ENCODE results near the gene ARHGEF28.

Gene ARHGEF28

GRCh38 chr5:73630765-73631164 is 4.8 kb downstream of the ARHGEF28 start (continued):
- TF ChIP-seq ZFP30 (CRISPR knock-in tag; IDR thresholded peaks at IDR 0.05) (no peak), ESRRG (CRISPR knock-in tag; IDR thresholded peaks at IDR 0.05) (no peak), RARB (CRISPR knock-in tag; IDR thresholded peaks at IDR 0.05) (no peak)

GRCh38 chr5:73631500-73631899 is 5.5 kb downstream of the ARHGEF28 start:
- TF ChIP-seq CREB5 (CRISPR knock-in tag; IDR thresholded peaks at IDR 0.05; ENCODE audit: low read depth) = no peak
- TF ChIP-seq ZC3H10 (CRISPR knock-in tag; IDR thresholded peaks at IDR 0.05) = no peak
- TF ChIP-seq CSDC2 (CRISPR knock-in tag; IDR thresholded peaks at IDR 0.05) = no peak
- no peak for TF ChIP-seq TOX (CRISPR knock-in tag; IDR thresholded peaks at IDR 0.05; ENCODE audit: borderline replicate concordance)
- TF ChIP-seq TCF4 (CRISPR knock-in tag; IDR thresholded peaks at IDR 0.05; ENCODE audit: borderline replicate concordance) = no peak
- no peak for TF ChIP-seq ZFP3 (CRISPR knock-in tag; IDR thresholded peaks at IDR 0.05)
- no peak for TF ChIP-seq BACH2 (CRISPR knock-in tag; IDR thresholded peaks at IDR 0.05; ENCODE audit: borderline replicate concordance)
- TF ChIP-seq ZNF8 (CRISPR knock-in tag; IDR thresholded peaks at IDR 0.05) = no peak
- no peak for ATAC-seq

DNA sequence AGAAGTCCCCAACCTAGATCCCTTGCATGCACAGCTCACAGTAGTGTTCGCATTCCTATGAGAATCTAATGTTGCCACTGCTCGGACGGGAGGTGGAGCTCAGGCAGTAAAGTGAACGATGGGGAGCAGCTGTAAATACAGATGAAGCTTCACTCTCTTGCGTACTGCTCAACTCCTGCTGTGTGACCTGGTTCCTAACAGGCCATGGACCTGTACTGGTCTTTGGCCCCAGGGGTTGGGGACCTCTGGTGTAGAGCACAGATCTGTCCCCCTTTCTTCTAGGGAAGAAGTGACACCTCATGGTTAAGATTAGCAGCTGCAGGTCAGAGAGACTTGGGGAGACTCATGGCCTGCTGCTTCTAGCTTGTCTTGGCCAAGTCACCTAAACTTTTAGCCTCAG is 7.1 kb downstream of the ARHGEF28 start:
- TF ChIP-seq TSHZ2 (CRISPR knock-in tag; IDR thresholded peaks at IDR 0.05) = no peak
- no peak for TF ChIP-seq TCF4 (CRISPR knock-in tag; IDR thresholded peaks at IDR 0.05; ENCODE audit: borderline replicate concordance)
- no peak for TF ChIP-seq ZFP3 (CRISPR knock-in tag; IDR thresholded peaks at IDR 0.05)
- TF ChIP-seq ZFP30 (CRISPR knock-in tag; IDR thresholded peaks at IDR 0.05) = no peak
- no peak for TF ChIP-seq CSDC2 (CRISPR knock-in tag; IDR thresholded peaks at IDR 0.05)
- TF ChIP-seq ZNF8 (CRISPR knock-in tag; IDR thresholded peaks at IDR 0.05) = no peak
- TF ChIP-seq OSR1 (CRISPR knock-in tag; IDR thresholded peaks at IDR 0.05) = no peak
- TF ChIP-seq ZNF70 (CRISPR knock-in tag; IDR thresholded peaks at IDR 0.05) = no peak
- ATAC-seq = no peak

DNA sequence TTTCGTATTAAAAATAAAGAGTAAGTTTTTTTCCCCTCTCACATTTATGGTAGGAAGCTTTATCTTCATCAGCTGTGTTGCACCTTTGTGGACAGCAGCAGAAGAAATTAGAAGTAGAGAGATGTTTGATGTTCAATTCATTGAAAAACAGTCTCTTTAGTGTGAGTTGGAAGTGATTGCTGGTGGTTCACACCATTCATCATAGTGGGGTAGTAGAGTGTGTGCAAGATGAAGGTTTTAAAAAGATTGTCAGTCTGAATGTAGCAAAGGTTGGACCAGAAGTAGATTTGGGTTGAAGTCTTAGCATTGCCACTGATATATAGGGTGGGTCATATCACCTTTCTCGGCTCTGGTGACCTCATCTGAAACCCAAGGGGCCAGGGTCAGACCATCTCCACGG is 10.4 kb downstream of the ARHGEF28 start:
- ATAC-seq = no peak
- TF ChIP-seq OSR1 (CRISPR knock-in tag; IDR thresholded peaks at IDR 0.05) (no peak), ISL1 (CRISPR knock-in tag; IDR thresholded peaks at IDR 0.05) (no peak), ZNF70 (CRISPR knock-in tag; IDR thresholded peaks at IDR 0.05) (no peak), RARB (CRISPR knock-in tag; IDR thresholded peaks at IDR 0.05) (no peak), PPARA (CRISPR knock-in tag; IDR thresholded peaks at IDR 0.05; ENCODE audit: borderline replicate concordance) (no peak), ZC3H10 (CRISPR knock-in tag; IDR thresholded peaks at IDR 0.05) (no peak)
- TF ChIP-seq, protein P1, sequence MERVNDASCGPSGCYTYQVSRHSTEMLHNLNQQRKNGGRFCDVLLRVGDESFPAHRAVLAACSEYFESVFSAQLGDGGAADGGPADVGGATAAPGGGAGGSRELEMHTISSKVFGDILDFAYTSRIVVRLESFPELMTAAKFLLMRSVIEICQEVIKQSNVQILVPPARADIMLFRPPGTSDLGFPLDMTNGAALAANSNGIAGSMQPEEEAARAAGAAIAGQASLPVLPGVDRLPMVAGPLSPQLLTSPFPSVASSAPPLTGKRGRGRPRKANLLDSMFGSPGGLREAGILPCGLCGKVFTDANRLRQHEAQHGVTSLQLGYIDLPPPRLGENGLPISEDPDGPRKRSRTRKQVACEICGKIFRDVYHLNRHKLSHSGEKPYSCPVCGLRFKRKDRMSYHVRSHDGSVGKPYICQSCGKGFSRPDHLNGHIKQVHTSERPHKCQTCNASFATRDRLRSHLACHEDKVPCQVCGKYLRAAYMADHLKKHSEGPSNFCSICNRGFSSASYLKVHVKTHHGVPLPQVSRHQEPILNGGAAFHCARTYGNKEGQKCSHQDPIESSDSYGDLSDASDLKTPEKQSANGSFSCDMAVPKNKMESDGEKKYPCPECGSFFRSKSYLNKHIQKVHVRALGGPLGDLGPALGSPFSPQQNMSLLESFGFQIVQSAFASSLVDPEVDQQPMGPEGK (CRISPR knock-in tag; IDR thresholded peaks at IDR 0.05; ENCODE audit: borderline replicate concordance) = no peak

- no peak for TF ChIP-seq ZC3H10 (CRISPR knock-in tag; IDR thresholded peaks at IDR 0.05)
- no peak for TF ChIP-seq ZFP3 (CRISPR knock-in tag; IDR thresholded peaks at IDR 0.05)
- TF ChIP-seq BACH2 (CRISPR knock-in tag; IDR thresholded peaks at IDR 0.05; ENCODE audit: borderline replicate concordance) = no peak
- no peak for TF ChIP-seq TSHZ2 (CRISPR knock-in tag; IDR thresholded peaks at IDR 0.05)
- no peak for TF ChIP-seq RARB (CRISPR knock-in tag; IDR thresholded peaks at IDR 0.05)
- no peak for TF ChIP-seq TCF4 (CRISPR knock-in tag; IDR thresholded peaks at IDR 0.05; ENCODE audit: borderline replicate concordance)
- TF ChIP-seq, protein P2, sequence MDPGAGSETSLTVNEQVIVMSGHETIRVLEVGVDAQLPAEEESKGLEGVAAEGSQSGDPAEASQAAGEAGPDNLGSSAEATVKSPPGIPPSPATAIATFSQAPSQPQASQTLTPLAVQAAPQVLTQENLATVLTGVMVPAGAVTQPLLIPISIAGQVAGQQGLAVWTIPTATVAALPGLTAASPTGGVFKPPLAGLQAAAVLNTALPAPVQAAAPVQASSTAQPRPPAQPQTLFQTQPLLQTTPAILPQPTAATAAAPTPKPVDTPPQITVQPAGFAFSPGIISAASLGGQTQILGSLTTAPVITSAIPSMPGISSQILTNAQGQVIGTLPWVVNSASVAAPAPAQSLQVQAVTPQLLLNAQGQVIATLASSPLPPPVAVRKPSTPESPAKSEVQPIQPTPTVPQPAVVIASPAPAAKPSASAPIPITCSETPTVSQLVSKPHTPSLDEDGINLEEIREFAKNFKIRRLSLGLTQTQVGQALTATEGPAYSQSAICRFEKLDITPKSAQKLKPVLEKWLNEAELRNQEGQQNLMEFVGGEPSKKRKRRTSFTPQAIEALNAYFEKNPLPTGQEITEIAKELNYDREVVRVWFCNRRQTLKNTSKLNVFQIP (CRISPR knock-in tag; IDR thresholded peaks at IDR 0.05; ENCODE audit: borderline replicate concordance, low read depth) = no peak
- no peak for TF ChIP-seq ZNF70 (CRISPR knock-in tag; IDR thresholded peaks at IDR 0.05)
- TF ChIP-seq TOX (CRISPR knock-in tag; IDR thresholded peaks at IDR 0.05; ENCODE audit: borderline replicate concordance) = no peak
- ATAC-seq = no peak
These were observed 11.6 kb downstream of the ARHGEF28 start for GRCh38 chr5:73637565-73637964.
